ENCODE data around the gene FYB1.

DNA sequence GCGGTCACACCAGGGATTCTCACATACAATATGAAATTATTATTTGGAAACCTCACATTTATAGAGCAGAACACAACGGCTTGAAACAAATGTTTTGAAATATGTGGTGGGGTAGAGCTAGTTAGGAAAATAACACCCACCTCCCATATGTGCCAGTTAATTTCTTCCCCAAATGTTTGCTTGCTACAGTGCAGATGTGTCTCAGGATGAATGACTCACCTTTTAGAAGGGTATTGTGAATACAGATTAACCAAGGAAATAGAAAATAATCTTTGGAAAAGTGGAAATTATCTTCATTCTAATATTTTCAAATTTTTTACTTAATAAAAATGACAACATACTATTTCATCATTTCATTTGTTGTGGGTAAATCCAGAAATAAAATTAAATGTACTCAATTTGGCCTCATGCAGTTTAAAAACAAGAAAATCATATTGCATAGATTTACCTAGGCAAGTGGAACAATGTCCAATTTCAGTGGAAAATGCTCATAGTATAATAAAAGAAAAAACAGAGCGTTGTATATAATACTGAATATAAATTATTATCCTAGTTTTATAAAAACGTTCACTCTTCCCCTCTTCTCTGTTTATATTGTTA lies 105.9 kb downstream of the FYB1 start:
- TF ChIP-seq CTCF (IDR thresholded peaks at IDR 0.05), result no peak
- no peak for TF ChIP-seq POLR2A (IDR thresholded peaks at IDR 0.05)

Data from heart left ventricle (tissue), 13 donors.